ENCODE results near the gene LGALS9.
A peak's percentile ranks its signal among the peaks of the same experiment; 100 is the strongest.
"Not testable (repeated sequence)": the region's sequence is repeated elsewhere in the genome, so short reads cannot be mapped to it uniquely, and the experiment has no call there.

Gene LGALS9

DNA sequence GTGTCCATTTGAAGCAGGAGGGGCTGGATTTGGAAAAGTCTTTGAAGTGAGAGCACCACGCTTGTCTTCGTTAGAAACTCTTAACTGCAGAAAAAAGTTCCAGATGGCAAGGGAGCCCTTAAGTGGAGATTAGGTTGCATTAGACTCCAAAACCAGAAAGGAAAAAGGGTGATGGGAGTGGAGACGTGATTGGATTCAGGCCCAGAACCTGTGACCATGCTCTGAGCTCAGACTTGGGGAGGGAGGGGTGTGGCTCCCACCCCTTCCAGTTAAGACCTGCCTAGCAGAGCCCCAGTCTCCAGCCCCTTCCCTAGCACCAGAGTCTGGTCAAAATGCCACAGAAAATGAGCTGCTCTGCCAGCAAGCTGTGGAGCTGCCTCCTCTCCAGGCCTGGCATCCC lies 6.4 kb upstream of the LGALS9 start:
- Histone ChIP-seq H3K9me3 (ENCODE audit: control insufficient read depth in 2 of 2, low read length in 2 of 2) (no peaks in the 10 kb centered on the region), H3K9ac (ENCODE audit: low read depth in 1 of 2, low read length in 2 of 2) (no peak overlapping the region), H3K27ac (ENCODE audit: low read depth in 2 of 2, low read length in 2 of 2) (no peak overlapping the region), H3K27me3 (ENCODE audit: control insufficient read depth in 2 of 2, insufficient read depth in 2 of 2, low read length in 2 of 2) (no peaks in the 10 kb centered on the region), H3K36me3 (ENCODE audit: control insufficient read depth in 2 of 2, insufficient read depth in 2 of 2, low read length in 2 of 2) (peaks cover 0 to 29% of the 10 kb centered on the region in 2 donors), H3K4me1 (ENCODE audit: control insufficient read depth in 2 of 2, insufficient read depth in 2 of 2, low read length in 2 of 2) (peaks cover 0 to 6% of the 10 kb centered on the region in 2 donors), H3K4me3 (ENCODE audit: low read length in 2 of 2) (no peak overlapping the region)

DNA sequence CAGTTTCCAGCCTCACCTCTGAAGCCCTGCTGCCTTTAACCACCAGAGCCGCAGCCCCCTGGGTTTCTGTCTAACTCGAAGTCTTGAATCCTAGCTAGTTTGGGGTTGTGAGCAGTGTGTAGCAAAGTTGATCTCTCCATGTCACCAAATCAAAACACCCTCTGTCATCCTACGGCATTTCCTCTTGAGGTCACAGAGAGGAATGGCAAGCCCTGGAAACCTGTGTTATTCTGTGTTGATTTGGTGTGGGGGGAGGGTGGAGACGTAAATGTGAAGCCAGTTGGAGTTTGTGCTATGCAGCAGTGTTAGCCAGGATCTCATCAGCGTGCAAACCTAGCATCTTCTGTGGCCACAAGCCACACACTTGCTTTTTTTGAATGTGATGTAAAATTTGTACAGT lies 5.1 kb upstream of the LGALS9 start:
- Histone ChIP-seq H3K36me3 (ENCODE audit: control insufficient read depth in 2 of 2, insufficient read depth in 2 of 2, low read length in 2 of 2) (peaks cover 0 to 25% of the 10 kb centered on the region in 2 donors), H3K27me3 (ENCODE audit: control insufficient read depth in 2 of 2, insufficient read depth in 2 of 2, low read length in 2 of 2) (no peaks in the 10 kb centered on the region), H3K9ac (ENCODE audit: low read depth in 1 of 2, low read length in 2 of 2) (no peak overlapping the region), H3K4me3 (ENCODE audit: low read length in 2 of 2) (no peak overlapping the region), H3K4me1 (ENCODE audit: control insufficient read depth in 2 of 2, insufficient read depth in 2 of 2, low read length in 2 of 2) (peaks cover 6 to 15% of the 10 kb centered on the region in 2 donors), H3K27ac (ENCODE audit: low read depth in 2 of 2, low read length in 2 of 2) (no peak overlapping the region), H3K9me3 (ENCODE audit: control insufficient read depth in 2 of 2, low read length in 2 of 2) (no peaks in the 10 kb centered on the region)

DNA sequence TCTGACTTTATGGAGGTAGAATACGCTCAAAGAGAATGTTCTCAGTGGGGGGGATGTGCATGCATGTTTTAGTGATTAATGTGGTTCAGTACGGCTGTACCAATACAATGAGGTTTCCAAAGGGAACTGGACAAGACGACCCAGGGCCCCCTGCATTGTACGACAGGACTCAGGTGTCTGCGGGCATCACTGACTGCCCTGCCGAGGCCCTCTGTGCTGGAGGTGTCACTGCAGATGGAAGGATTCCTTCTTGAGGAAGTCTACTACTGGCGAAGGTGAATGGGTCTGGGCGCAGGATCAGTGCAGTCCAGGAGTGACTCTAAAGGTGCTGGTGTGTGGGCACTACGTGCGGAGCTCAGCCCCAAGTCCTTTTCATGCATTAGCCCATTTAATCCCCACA lies 3.5 kb upstream of the LGALS9 start:
- no peak overlapping the region for H3K9ac ChIP-seq (ENCODE audit: low read depth in 1 of 2, low read length in 2 of 2)
- no peak overlapping the region for H3K4me3 ChIP-seq (ENCODE audit: low read length in 2 of 2)
- no peak overlapping the region for H3K27ac ChIP-seq (ENCODE audit: low read depth in 2 of 2, low read length in 2 of 2)
- peaks cover 12 to 21% of the 10 kb centered on the region in 2 donors for H3K4me1 ChIP-seq (ENCODE audit: control insufficient read depth in 2 of 2, insufficient read depth in 2 of 2, low read length in 2 of 2)
- H3K27me3 ChIP-seq (ENCODE audit: control insufficient read depth in 2 of 2, insufficient read depth in 2 of 2, low read length in 2 of 2): no peaks in the 10 kb centered on the region
- H3K36me3 ChIP-seq (ENCODE audit: control insufficient read depth in 2 of 2, insufficient read depth in 2 of 2, low read length in 2 of 2): peaks cover 0 to 17% of the 10 kb centered on the region in 2 donors
- H3K9me3 ChIP-seq (ENCODE audit: control insufficient read depth in 2 of 2, low read length in 2 of 2): no peaks in the 10 kb centered on the region

DNA sequence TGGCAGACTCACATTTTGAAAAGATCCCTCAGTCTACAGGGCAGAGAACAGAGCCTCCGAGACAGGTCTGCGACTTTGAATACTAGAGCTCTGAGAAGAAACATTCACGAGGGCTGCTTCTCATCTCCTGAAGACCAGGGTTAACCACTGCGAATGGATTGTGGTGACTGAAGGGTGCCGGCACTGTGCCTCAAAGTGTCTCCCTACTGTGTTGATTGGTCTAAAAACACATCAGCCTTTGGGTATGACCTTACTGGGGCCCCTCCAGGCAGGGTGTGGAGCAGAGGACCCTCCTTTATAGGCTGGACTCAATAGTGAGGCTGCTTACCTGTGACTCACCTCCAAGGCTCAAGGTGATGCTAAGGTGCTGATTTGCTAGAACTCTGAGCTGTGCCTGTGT lies 2.6 kb upstream of the LGALS9 start:
- H3K36me3 ChIP-seq (ENCODE audit: control insufficient read depth in 2 of 2, insufficient read depth in 2 of 2, low read length in 2 of 2): peaks cover 0 to 8% of the 10 kb centered on the region in 2 donors
- no peaks in the 10 kb centered on the region for H3K9me3 ChIP-seq (ENCODE audit: control insufficient read depth in 2 of 2, low read length in 2 of 2)
- no peaks in the 10 kb centered on the region for H3K27me3 ChIP-seq (ENCODE audit: control insufficient read depth in 2 of 2, insufficient read depth in 2 of 2, low read length in 2 of 2)
- H3K9ac ChIP-seq (ENCODE audit: low read depth in 1 of 2, low read length in 2 of 2): no peak overlapping the region
- H3K27ac ChIP-seq (ENCODE audit: low read depth in 2 of 2, low read length in 2 of 2): no peak overlapping the region
- no peak overlapping the region for H3K4me3 ChIP-seq (ENCODE audit: low read length in 2 of 2)
- H3K4me1 ChIP-seq (ENCODE audit: control insufficient read depth in 2 of 2, insufficient read depth in 2 of 2, low read length in 2 of 2): peaks cover 19 to 29% of the 10 kb centered on the region in 2 donors

DNA sequence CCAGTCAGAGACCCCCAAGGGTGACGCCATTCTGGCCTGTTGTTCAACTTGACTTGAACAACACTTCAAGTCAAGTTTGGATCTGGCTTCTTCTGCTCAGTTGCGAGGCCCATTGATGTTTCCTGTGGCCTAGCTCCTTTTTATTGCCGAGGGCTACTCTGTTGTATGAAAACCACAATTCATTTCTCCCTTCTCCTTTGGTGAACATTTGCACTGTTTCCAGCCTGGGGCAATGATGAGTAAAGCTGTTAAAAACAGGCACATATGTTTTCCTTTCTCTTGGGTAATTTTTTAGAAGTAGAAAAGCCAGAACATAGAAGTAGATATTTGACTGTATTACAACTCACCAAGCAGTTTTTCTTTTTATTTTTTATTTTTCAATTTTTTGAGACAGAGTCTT lies 1.7 kb upstream of the LGALS9 start:
- H3K4me3 ChIP-seq (ENCODE audit: low read length in 2 of 2); H3K27ac ChIP-seq (ENCODE audit: low read depth in 2 of 2, low read length in 2 of 2); H3K9ac ChIP-seq (ENCODE audit: low read depth in 1 of 2, low read length in 2 of 2); H3K36me3 ChIP-seq (ENCODE audit: control insufficient read depth in 2 of 2, insufficient read depth in 2 of 2, low read length in 2 of 2); H3K27me3 ChIP-seq (ENCODE audit: control insufficient read depth in 2 of 2, insufficient read depth in 2 of 2, low read length in 2 of 2); H3K9me3 ChIP-seq (ENCODE audit: control insufficient read depth in 2 of 2, low read length in 2 of 2): not testable (repeated sequence)
- peaks cover 28 to 38% of the 10 kb centered on the region in 2 donors for H3K4me1 ChIP-seq (ENCODE audit: control insufficient read depth in 2 of 2, insufficient read depth in 2 of 2, low read length in 2 of 2)

DNA sequence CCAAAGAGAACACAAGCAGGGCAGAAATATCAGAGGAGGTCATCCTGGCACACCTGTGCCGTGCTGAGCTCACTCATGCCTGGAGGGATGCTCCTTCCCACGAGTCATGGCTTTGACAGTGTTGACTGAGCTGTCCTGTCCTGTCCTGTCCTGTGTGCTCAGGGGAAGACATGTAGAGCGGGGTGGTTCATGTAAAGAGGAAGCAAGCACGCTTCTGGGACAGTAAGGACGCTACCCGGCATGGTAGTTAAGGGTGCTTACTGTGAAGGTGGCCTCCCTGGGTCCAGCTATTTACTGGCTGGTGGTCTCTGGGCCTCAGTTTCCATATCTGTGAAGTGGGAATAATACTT lies 398 bp downstream of the LGALS9 start:
- no peaks in the 10 kb centered on the region for H3K27me3 ChIP-seq (ENCODE audit: control insufficient read depth in 2 of 2, insufficient read depth in 2 of 2, low read length in 2 of 2)
- H3K9me3 ChIP-seq (ENCODE audit: control insufficient read depth in 2 of 2, low read length in 2 of 2): no peaks in the 10 kb centered on the region
- no peaks in the 10 kb centered on the region for H3K36me3 ChIP-seq (ENCODE audit: control insufficient read depth in 2 of 2, insufficient read depth in 2 of 2, low read length in 2 of 2)
- peak overlapping the region; percentile 86 to 97 for H3K4me3 ChIP-seq (ENCODE audit: low read length in 2 of 2)
- peak overlapping the region; percentile 90 to 97 for H3K9ac ChIP-seq (ENCODE audit: low read depth in 1 of 2, low read length in 2 of 2)
- peaks cover 41 to 55% of the 10 kb centered on the region in 2 donors for H3K4me1 ChIP-seq (ENCODE audit: control insufficient read depth in 2 of 2, insufficient read depth in 2 of 2, low read length in 2 of 2)
- peak overlapping the region; percentile 95 to 97 for H3K27ac ChIP-seq (ENCODE audit: low read depth in 2 of 2, low read length in 2 of 2)

DNA sequence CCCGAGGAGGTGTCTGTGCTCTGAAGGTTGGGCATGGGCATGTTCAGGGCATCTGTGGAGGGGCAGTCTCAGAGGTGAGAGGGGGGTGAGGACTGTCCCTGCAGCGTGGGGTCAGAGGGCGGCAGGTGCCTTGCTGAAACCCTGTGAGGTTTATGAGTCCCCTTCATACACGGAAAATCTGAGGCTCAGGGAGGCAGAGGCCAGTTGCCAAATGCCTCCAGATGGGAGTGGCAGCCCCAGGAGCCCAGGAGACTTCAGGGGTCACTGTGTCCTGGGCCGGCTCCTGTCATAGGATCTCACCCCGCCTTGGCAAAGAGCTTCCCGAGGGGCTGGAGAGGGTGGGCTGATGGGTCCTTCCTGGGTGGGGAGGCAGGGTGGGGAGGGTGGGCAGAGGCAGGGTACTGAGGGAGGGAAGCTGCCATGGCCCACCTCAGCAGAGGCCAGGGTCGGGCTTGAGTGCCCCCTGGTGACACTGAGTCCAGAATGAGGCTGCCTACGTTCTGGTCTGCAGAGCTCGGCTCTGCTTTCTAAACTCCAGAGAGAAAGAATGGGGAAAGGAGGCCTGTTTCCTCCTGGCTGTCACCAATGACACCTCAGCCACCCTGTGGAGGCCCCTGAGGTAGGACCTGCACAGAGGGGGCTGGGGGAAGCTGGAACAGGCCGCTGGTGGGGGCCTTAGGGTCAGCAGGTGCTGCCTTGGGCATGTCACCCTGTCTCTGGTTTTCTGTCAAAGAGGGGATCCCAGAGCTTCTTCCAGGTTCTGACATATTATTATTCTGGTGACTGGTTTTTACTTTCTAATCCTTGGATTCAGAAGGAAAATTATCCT lies 1.1 kb downstream of the LGALS9 start:
- Histone ChIP-seq H3K27ac (ENCODE audit: low read depth in 2 of 2, low read length in 2 of 2) (peak overlapping the region; percentile 95 to 97), H3K9ac (ENCODE audit: low read depth in 1 of 2, low read length in 2 of 2) (peak overlapping the region; percentile 90 to 97), H3K4me3 (ENCODE audit: low read length in 2 of 2) (peak overlapping the region; percentile 86 to 97)

DNA sequence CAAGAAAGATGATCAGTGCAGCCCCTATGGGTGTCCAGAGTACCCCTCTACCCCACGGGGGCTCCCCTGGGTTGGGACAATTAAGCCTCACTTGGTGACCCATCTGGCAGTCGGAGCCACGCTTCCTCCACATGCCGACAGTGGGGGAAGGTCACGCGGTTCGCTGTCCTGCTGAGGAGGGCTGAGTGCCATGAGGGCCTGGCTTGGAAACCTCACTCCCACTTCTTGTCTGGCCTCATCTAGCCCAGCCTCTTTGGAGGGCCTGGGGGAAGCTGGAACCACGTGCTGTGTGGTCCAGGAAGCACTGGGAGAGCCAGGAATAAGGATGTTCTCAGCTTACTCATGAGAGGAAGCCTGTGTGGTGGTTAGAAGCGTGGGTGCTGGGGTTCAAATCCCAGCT lies 1.8 kb downstream of the LGALS9 start:
- not testable (repeated sequence) for H3K9me3 ChIP-seq (ENCODE audit: control insufficient read depth in 2 of 2, low read length in 2 of 2); H3K27me3 ChIP-seq (ENCODE audit: control insufficient read depth in 2 of 2, insufficient read depth in 2 of 2, low read length in 2 of 2); H3K36me3 ChIP-seq (ENCODE audit: control insufficient read depth in 2 of 2, insufficient read depth in 2 of 2, low read length in 2 of 2)
- Histone ChIP-seq H3K27ac (ENCODE audit: low read depth in 2 of 2, low read length in 2 of 2) (peak overlapping the region; percentile 95 to 97), H3K4me3 (ENCODE audit: low read length in 2 of 2) (peak overlapping the region; percentile 86 to 97), H3K9ac (ENCODE audit: low read depth in 1 of 2, low read length in 2 of 2) (peak overlapping the region; percentile 90 to 97), H3K4me1 (ENCODE audit: control insufficient read depth in 2 of 2, insufficient read depth in 2 of 2, low read length in 2 of 2) (peaks cover 48 to 65% of the 10 kb centered on the region in 2 donors)

More for the DNA sequence above, 1.1 kb downstream of the LGALS9 start:
- Histone ChIP-seq H3K9me3 (ENCODE audit: control insufficient read depth in 2 of 2, low read length in 2 of 2) (no peaks in the 10 kb centered on the region), H3K27me3 (ENCODE audit: control insufficient read depth in 2 of 2, insufficient read depth in 2 of 2, low read length in 2 of 2) (no peaks in the 10 kb centered on the region), H3K4me1 (ENCODE audit: control insufficient read depth in 2 of 2, insufficient read depth in 2 of 2, low read length in 2 of 2) (peaks cover 43 to 58% of the 10 kb centered on the region in 2 donors), H3K36me3 (ENCODE audit: control insufficient read depth in 2 of 2, insufficient read depth in 2 of 2, low read length in 2 of 2) (no peaks in the 10 kb centered on the region)

DNA sequence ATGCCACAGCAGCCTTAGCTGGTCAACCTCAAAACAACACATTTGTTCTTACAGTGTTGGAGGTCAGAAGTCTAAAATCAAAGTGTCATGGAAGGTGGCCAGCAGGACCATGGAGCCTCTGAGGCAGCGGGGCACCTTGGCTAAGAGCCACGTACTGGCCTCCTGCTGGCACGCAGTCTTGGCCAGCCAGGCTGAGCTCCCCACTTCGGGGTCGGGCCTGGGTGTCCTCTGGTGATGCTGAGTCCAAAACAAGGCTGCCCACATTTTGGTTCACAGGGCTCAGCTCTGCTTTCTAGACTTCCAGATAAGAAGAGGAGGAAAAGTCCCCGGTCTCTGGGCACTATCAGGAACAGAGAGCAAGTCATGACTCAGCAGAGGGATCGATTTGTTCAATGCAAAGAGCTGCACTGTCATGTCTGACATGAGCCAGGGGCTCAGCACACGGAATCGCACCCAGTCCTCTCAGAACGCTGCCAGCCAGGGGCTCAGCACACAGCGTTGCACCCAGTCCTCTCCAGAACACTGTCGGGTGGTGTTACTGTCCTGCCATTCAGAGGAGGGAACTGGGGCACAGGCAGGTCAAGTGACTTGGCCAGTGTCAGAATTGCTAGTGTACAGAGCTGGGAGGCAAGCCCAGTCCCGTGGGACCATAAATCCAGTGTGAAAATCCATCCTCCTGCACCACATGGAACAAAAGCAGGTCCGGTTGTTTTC lies 2.5 kb downstream of the LGALS9 start:
- Histone ChIP-seq H3K9ac (ENCODE audit: low read depth in 1 of 2, low read length in 2 of 2) (peak overlapping the region; percentile 24 to 90), H3K27ac (ENCODE audit: low read depth in 2 of 2, low read length in 2 of 2) (peak overlapping the region; percentile 95 to 97), H3K4me1 (ENCODE audit: control insufficient read depth in 2 of 2, insufficient read depth in 2 of 2, low read length in 2 of 2) (peaks cover 48 to 65% of the 10 kb centered on the region in 2 donors), H3K4me3 (ENCODE audit: low read length in 2 of 2) (peak overlapping the region; percentile 52 to 97), H3K27me3 (ENCODE audit: control insufficient read depth in 2 of 2, insufficient read depth in 2 of 2, low read length in 2 of 2) (no peaks in the 10 kb centered on the region), H3K9me3 (ENCODE audit: control insufficient read depth in 2 of 2, low read length in 2 of 2) (no peaks in the 10 kb centered on the region), H3K36me3 (ENCODE audit: control insufficient read depth in 2 of 2, insufficient read depth in 2 of 2, low read length in 2 of 2) (no peaks in the 10 kb centered on the region)

DNA sequence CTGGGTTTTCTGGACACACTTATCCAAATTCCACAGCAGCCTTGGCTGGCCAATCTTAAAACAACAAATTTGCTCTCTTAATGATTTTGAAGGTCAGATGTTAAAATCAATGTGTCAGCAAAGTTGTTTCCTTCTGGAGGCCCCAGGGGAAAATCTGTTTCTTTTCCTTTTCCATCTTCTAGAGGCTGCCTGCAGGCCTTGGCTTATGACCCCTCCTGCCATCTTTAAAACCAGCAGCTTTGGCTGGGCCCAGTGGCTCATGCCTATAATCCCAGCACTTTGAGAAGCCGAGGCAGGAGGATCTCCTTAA lies 3.0 kb downstream of the LGALS9 start:
- Histone ChIP-seq H3K36me3 (ENCODE audit: control insufficient read depth in 2 of 2, insufficient read depth in 2 of 2, low read length in 2 of 2) (peaks cover 2 to 3% of the 10 kb centered on the region in 2 donors), H3K27me3 (ENCODE audit: control insufficient read depth in 2 of 2, insufficient read depth in 2 of 2, low read length in 2 of 2) (no peaks in the 10 kb centered on the region), H3K9ac (ENCODE audit: low read depth in 1 of 2, low read length in 2 of 2) (peak overlapping the region in 1 of 2 donors; percentile 90), H3K9me3 (ENCODE audit: control insufficient read depth in 2 of 2, low read length in 2 of 2) (no peaks in the 10 kb centered on the region), H3K4me3 (ENCODE audit: low read length in 2 of 2) (peak overlapping the region in 1 of 2 donors; percentile 52), H3K4me1 (ENCODE audit: control insufficient read depth in 2 of 2, insufficient read depth in 2 of 2, low read length in 2 of 2) (peaks cover 51 to 69% of the 10 kb centered on the region in 2 donors), H3K27ac (ENCODE audit: low read depth in 2 of 2, low read length in 2 of 2) (peak overlapping the region; percentile 95 to 97)

Data from mucosa of rectum (tissue), 2 donors.